Immature natural killer cell (primary cell): Measurements from ENCODE around the gene OR10Z1. TPM values are rescaled to one million over a fixed set of nuclear protein-coding genes. Genes with fewer than 3 reads are reported as not detected.

ENCODE experiments used
- DNase-seq, 3 donors: peaks; one replicate each; pipeline ENCODE4 v3.0.0; 2022; ENCODE audit warnings: mixed read lengths in 1 of 3
- H3K27ac Mint-ChIP-seq, 6 donors: one replicate each; pipeline ENCODE4 v1.8.0; 2020; ENCODE audit warnings: mixed read lengths in 6 of 6, mild to moderate bottlenecking in 5 of 6, inconsistent platforms in 4 of 6, moderate library complexity in 3 of 6
- H3K27me3 Mint-ChIP-seq, 3 donors: one replicate each; pipeline ENCODE4 v1.8.0; 2020 to 2021; ENCODE audit warnings: low read depth in 3 of 3, mild to moderate bottlenecking in 3 of 3, mixed read lengths in 3 of 3, moderate library complexity in 3 of 3, inconsistent platforms in 1 of 3
- H3K36me3 Mint-ChIP-seq, 3 donors: one replicate each; pipeline ENCODE4 v1.8.0; 2020; ENCODE audit warnings: mixed read lengths in 3 of 3, inconsistent platforms in 2 of 3, mild to moderate bottlenecking in 2 of 3
- H3K4me1 Mint-ChIP-seq, 2 donors: one replicate each; pipeline ENCODE4 v1.8.0; 2020; ENCODE audit warnings: inconsistent platforms in 2 of 2, mild to moderate bottlenecking in 2 of 2, mixed read lengths in 2 of 2, moderate library complexity in 1 of 2
- H3K4me3 Mint-ChIP-seq, 5 donors: one replicate each; pipeline ENCODE4 v1.8.0; 2020; ENCODE audit warnings: mild to moderate bottlenecking in 5 of 5, mixed read lengths in 5 of 5, inconsistent platforms in 3 of 5, moderate library complexity in 3 of 5
- H3K9me3 Mint-ChIP-seq, 6 donors: one replicate each; pipeline ENCODE4 v1.8.0; 2020; ENCODE audit warnings: mild to moderate bottlenecking in 6 of 6, mixed read lengths in 6 of 6, inconsistent platforms in 4 of 6, moderate library complexity in 3 of 6
- polyA plus RNA-seq, 3 donors: library from polyadenylated mRNA; unstranded; fragments of 300-500 nt; fragmentation: Illumina TruSeq; gene quantifications; one replicate each; pipeline ENCODE4 v1.2.3, GENCODE V29; 2021

The OR10Z1 gene
- polyA plus RNA-seq, 3 donors from 2014 or later, result not detected

DNA sequence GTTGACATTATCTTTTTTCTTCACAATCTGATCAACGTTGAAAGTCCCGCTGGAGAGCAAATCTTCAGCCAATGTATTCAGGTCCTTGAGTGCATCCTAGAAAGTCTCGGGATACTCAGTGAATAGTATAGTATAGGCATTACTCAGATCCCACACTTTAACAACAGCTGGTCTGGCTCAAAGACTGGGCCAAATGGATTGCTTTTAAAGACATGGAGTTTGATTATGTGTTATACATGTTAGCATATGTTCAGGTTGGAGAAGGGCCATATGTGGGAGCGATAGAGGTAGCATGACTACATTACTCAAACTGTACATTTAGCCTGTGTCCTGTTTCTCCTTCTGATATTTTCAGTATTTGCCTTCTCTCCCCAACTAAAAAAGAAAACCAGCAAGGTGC is 33.1 kb downstream of the OR10Z1 start:
- DNase-seq, result no peak
- peaks cover 2 to 4% (median 3%) of the 10 kb centered on the region in 3 donors for H3K27me3 Mint-ChIP-seq
- no peaks in the 10 kb centered on the region for H3K4me1 Mint-ChIP-seq
- H3K9me3 Mint-ChIP-seq, result no peaks in the 10 kb centered on the region
- H3K27ac Mint-ChIP-seq, result no peak overlapping the region
- no peaks in the 10 kb centered on the region for H3K36me3 Mint-ChIP-seq
- no peak overlapping the region for H3K4me3 Mint-ChIP-seq

GRCh38 chr1:158638904-158639303 is 33.8 kb downstream of the OR10Z1 start:
- H3K4me1 Mint-ChIP-seq, result no peaks in the 10 kb centered on the region
- no peak overlapping the region for H3K27ac Mint-ChIP-seq
- H3K9me3 Mint-ChIP-seq, result no peaks in the 10 kb centered on the region
- DNase-seq, result no peak
- peaks cover 2 to 4% (median 3%) of the 10 kb centered on the region in 3 donors for H3K27me3 Mint-ChIP-seq
- no peaks in the 10 kb centered on the region for H3K36me3 Mint-ChIP-seq
- H3K4me3 Mint-ChIP-seq, result no peak overlapping the region

DNA sequence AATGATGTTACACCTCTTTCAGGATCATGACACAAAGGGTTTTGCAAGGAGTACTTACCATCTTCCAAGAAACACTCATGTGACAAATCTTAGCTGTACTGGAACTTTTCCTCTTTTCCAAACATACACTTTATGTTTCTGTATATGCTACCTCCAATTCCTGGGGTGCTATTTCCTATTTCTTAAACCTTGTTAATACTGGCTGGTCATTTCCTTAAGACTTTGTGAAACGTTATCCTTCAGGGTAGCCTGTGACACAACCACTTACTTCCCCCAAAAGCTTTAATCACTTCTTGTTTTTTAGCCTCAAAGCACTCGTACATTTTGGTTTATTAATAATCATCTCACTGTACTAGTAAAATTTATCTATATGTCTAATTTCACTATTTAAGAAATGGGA is 39.4 kb downstream of the OR10Z1 start:
- H3K27ac Mint-ChIP-seq, result no peak overlapping the region

GRCh38 chr1:158646465-158646864 is 41.4 kb downstream of the OR10Z1 start:
- Mint-ChIP-seq H3K27me3 (peaks cover 0 to 2% (median 2%) of the 10 kb centered on the region in 3 donors), H3K9me3 (no peaks in the 10 kb centered on the region), H3K27ac (peak overlapping the region; percentile 15 to 82 (median 67)), H3K4me3 (peak overlapping the region; percentile 6 to 85 (median 64)), H3K36me3 (no peaks in the 10 kb centered on the region), H3K4me1 (peaks cover 13 to 17% of the 10 kb centered on the region in 2 donors)
- DNase-seq, result peak in 1 of 3 donors; percentile 4

More for the DNA sequence above, 39.4 kb downstream of the OR10Z1 start:
- no peaks in the 10 kb centered on the region for H3K36me3 Mint-ChIP-seq
- peaks cover 13 to 17% of the 10 kb centered on the region in 2 donors for H3K4me1 Mint-ChIP-seq
- H3K9me3 Mint-ChIP-seq, result no peaks in the 10 kb centered on the region
- H3K4me3 Mint-ChIP-seq, result no peak overlapping the region
- peaks cover 2 to 5% (median 2%) of the 10 kb centered on the region in 3 donors for H3K27me3 Mint-ChIP-seq
- no peak for DNase-seq

DNA sequence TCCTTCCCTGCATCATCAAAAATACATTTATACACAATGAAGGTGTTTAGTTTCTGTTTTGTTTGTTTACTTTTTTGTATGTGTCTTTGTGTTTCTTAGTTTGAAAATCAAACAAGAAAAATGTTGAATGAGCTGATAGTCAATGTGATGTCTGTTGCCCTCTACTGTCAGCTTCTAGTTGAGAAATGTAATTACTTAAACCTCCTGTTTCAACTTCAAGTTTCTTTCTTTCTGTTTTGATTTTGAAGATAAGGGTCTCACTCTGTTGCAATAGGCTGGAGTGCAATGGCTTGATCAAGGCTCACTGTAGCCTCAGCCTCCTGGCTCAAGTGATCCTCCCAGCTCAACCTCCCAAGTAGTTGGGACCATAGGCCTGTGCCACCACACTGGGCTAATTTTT is 44.0 kb downstream of the OR10Z1 start:
- Mint-ChIP-seq H3K36me3 (no peaks in the 10 kb centered on the region), H3K4me3 (no peak overlapping the region), H3K27me3 (peaks cover 0 to 4% (median 2%) of the 10 kb centered on the region in 3 donors), H3K9me3 (no peaks in the 10 kb centered on the region), H3K4me1 (peaks cover 13 to 24% of the 10 kb centered on the region in 2 donors), H3K27ac (no peak overlapping the region)
- DNase-seq, result no peak

- Mint-ChIP-seq H3K27me3 (peaks cover 0 to 2% (median 0%) of the 10 kb centered on the region in 3 donors), H3K36me3 (no peaks in the 10 kb centered on the region), H3K4me3 (peak overlapping the region in 1 of 5 donors; percentile 1), H3K27ac (no peak overlapping the region), H3K9me3 (no peaks in the 10 kb centered on the region), H3K4me1 (peaks cover 0 to 6% of the 10 kb centered on the region in 2 donors)
- no peak for DNase-seq
Measured at GRCh38 chr1:158652721-158653334, 47.8 kb downstream of the OR10Z1 start.

DNA sequence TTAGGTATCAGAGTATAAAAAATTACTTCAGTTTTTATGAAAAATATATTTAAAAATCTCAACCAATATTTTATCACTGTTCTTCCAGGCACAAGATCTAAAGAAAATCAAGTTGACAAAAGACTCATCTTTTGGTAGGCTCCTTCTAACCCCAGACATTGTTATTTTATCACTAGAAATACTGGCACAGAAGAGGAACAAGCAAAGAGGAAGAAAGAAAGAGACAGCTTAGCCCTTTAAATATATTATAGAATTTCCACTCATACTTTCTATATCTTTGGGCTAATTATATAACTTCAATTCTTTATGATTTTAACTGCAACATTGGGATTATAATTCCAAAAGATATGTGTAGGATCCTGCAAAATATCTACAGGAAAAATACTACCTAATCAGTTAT is 49.0 kb downstream of the OR10Z1 start:
- H3K4me3 Mint-ChIP-seq, result no peak overlapping the region
- DNase-seq, result no peak
- no peaks in the 10 kb centered on the region for H3K9me3 Mint-ChIP-seq
- no peak overlapping the region for H3K27ac Mint-ChIP-seq
- peaks cover 0 to 6% of the 10 kb centered on the region in 2 donors for H3K4me1 Mint-ChIP-seq
- no peaks in the 10 kb centered on the region for H3K36me3 Mint-ChIP-seq
- H3K27me3 Mint-ChIP-seq, result peaks cover 0 to 2% (median 0%) of the 10 kb centered on the region in 3 donors

GRCh38 chr1:158654571-158654970 is 49.5 kb downstream of the OR10Z1 start:
- no peaks in the 10 kb centered on the region for H3K9me3 Mint-ChIP-seq
- no peak for DNase-seq
- H3K4me1 Mint-ChIP-seq, result peaks cover 0 to 6% of the 10 kb centered on the region in 2 donors
- no peak overlapping the region for H3K27ac Mint-ChIP-seq
- H3K4me3 Mint-ChIP-seq, result no peak overlapping the region
- peaks cover 0 to 2% (median 0%) of the 10 kb centered on the region in 3 donors for H3K27me3 Mint-ChIP-seq
- no peaks in the 10 kb centered on the region for H3K36me3 Mint-ChIP-seq

Other genes starting within 250 kb of the OR10Z1 start
- not detected for gene OR10T2, start 205.8 kb upstream of the OR10Z1 start, polyA plus RNA-seq
- gene OR10K2, start 179.0 kb upstream of the OR10Z1 start, polyA plus RNA-seq, result not detected
- gene OR10K1, start 143.4 kb upstream of the OR10Z1 start, polyA plus RNA-seq, result not detected
- not detected for gene OR10R2, start 133.0 kb upstream of the OR10Z1 start, polyA plus RNA-seq
- not detected for gene OR6Y1, start 50.9 kb upstream of the OR10Z1 start, polyA plus RNA-seq
- not detected for gene OR6P1, start 34.7 kb upstream of the OR10Z1 start, polyA plus RNA-seq
- gene OR10X1, start 25.4 kb upstream of the OR10Z1 start, polyA plus RNA-seq, result not detected
- gene SPTA1, start 81.4 kb downstream of the OR10Z1 start, polyA plus RNA-seq, result not detected
- not detected for gene OR6K2, start 95.4 kb downstream of the OR10Z1 start, polyA plus RNA-seq
- not detected for gene OR6K3, start 115.5 kb downstream of the OR10Z1 start, polyA plus RNA-seq
- not detected for gene OR6K6, start 149.5 kb downstream of the OR10Z1 start, polyA plus RNA-seq
- not detected for gene OR6N1, start 166.9 kb downstream of the OR10Z1 start, polyA plus RNA-seq
- not detected for gene OR6N2, start 175.9 kb downstream of the OR10Z1 start, polyA plus RNA-seq
- 10 to 100 TPM in 1 of 3 donors, 1 to 10 TPM in 2; 2.8 to 16.3 (median 8.8) TPM for gene MNDA, start 226.1 kb downstream of the OR10Z1 start, polyA plus RNA-seq